GM13976 (cell line): ENCODE results near the gene CDO1.

ENCODE experiments used
- DNase-seq: peaks from one replicate; pipeline ENCODE4 v3.0.0; 2012; ENCODE audit warnings: low spot score
- CTCF ChIP-seq: IDR thresholded peaks from 2 replicates; pipeline ENCODE4 v1.5.1; 2012; ENCODE audit warnings: borderline replicate concordance, mild to moderate bottlenecking; ENCODE audit not compliant: insufficient read depth; ENCODE audit errors: extremely low read depth, missing control alignments, control extremely low read depth
- in situ Hi-C: fragments of 300-500 bp; cut with MboI; formaldehyde crosslinking; loops from one replicate; pipeline ENCODE4 v1.12.0; 2022; ENCODE audit warnings: low sequenced_read_pairs, mixed read lengths, inconsistent platforms; ENCODE audit not compliant: unreplicated experiment

Gene CDO1

GRCh38 chr5:115816226-115817081 is at the start of gene CDO1:
TSS of gene CDO1 (minus strand) at chr5:115816659. CDS start at chr5:115816397, 262 bp downstream.
- no peak for TF ChIP-seq CTCF
- in situ Hi-C loops, result no loop called here
- DNase-seq, result peak; percentile 49

GRCh38 chr5:115859378-115859777 is 42.9 kb upstream of the CDO1 start:
- no peak for TF ChIP-seq CTCF
- in situ Hi-C loops, result no loop called here
- DNase-seq, result no peak

GRCh38 chr5:115858396-115858795 is 41.9 kb upstream of the CDO1 start:
- no peak for DNase-seq
- in situ Hi-C loops, result no loop called here
- no peak for TF ChIP-seq CTCF

- in situ Hi-C loops, result no loop called here
These were observed 41.3 kb upstream of the CDO1 start for GRCh38 chr5:115857626-115858349.

GRCh38 chr5:115857057-115857479 is 40.6 kb upstream of the CDO1 start:
- in situ Hi-C loops, result no loop called here
- DNase-seq, result no peak
- TF ChIP-seq CTCF, result no peak

More at GRCh38 chr5:115857626-115858349, 41.3 kb upstream of the CDO1 start:
- DNase-seq, result no peak
- no peak for TF ChIP-seq CTCF

- DNase-seq, result no peak
- TF ChIP-seq CTCF, result no peak
- in situ Hi-C loops, result no loop called here
These were observed 39.5 kb upstream of the CDO1 start for GRCh38 chr5:115855959-115856358.
